ENCODE data around the gene NOTUM.
"Not testable (repeated sequence)": the region's sequence is repeated elsewhere in the genome, so short reads cannot be mapped to it uniquely, and the experiment has no call there.

Gene NOTUM

GRCh38 chr17:81923302-81924260 lies 37.4 kb downstream of the NOTUM start:
- DNase-seq (ENCODE audit: low spot score): no peak

DNA sequence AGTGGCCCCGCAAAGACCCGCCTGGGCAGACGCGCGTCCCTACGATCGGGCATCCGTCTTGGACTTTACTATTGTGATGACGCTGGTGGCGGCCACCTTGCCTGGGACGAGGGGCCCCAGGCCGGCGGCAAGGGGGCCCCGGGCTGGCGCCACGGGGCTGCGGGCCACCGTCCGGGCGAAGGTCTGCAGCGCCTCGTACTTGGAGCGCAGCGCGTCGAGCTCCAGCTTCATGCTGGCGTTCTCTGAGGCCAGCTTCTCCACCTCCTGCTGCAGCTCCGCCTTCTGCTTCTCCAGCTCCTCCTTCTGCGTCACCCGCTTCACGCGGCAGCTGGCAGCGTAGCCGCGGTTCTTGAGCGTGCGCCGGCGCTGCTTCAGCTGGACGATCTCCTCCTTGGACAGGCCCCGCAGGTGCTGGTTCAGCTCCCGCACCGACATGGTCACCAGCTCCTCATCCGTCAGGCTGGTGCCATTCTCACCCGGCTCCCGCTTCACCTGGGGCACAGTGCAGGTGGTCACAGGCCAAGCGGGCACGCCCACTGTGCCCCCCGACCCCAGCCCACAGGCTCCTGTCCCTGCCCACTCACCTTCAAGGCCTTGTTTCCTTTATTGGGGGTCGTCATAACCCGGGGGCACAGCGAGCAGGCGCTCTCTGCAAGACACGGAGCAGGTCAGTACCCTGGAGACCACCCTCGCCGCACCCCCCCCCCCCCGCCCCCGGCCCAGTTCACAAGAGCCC lies 38.3 kb downstream of the NOTUM start:
- DNase-seq (ENCODE audit: low spot score): no peak

GRCh38 chr17:81921996-81922565 lies 38.9 kb downstream of the NOTUM start:
- no peak for DNase-seq (ENCODE audit: low spot score)

GRCh38 chr17:81921537-81921862 lies 39.5 kb downstream of the NOTUM start:
- no peak for DNase-seq (ENCODE audit: low spot score)

GRCh38 chr17:81920612-81921536 lies 40.1 kb downstream of the NOTUM start:
- no peak for DNase-seq (ENCODE audit: low spot score)

GRCh38 chr17:81918832-81919545 lies 42.0 kb downstream of the NOTUM start:
- no peak for DNase-seq (ENCODE audit: low spot score)

- DNase-seq (ENCODE audit: low spot score): not testable (repeated sequence)
Measured at GRCh38 chr17:81918333-81918669, 42.7 kb downstream of the NOTUM start.

DNA sequence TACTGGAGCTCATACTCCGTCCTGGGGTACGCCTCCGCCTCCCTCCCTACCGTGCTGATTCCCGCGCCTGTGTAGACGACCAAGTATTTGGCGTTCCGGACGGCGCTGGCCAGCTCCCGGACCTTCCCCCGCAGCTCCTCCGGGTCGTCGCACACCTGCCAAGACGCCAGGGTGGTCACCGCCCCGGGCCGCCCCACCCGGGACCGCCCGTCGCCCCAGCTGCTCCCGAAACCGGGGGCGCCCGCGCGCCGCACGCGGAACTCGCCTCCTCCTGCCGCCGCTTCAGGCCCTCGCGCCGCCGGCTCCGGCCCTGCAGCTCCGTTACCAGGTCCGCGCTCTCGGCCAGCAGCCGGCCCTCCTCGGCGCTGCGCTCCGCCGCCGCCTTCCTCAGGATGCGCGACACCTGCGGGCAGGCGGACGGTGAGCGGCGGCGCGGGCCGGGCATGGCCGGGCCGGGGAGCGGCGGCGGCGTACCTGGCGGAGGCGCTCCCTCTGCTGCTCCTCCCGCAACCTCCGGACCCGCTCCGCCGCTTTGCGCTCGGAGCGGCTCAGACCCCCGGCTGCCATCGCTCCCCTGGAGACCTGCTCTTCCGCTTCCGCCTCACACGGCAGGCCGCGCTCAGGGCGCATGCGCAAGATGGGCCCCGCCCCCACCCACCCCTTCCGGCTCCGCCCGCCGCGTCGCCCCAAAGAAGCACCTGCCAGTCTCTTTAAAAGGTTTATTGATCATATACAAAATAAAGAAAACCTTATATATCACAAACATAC lies 43.2 kb downstream of the NOTUM start, which contains the start of gene SIRT7:
Gene SIRT7 (minus strand): TSS at position 612 of the 768 bp plus-strand sequence. CDS start 45 bp downstream, at position 567.
- peak; percentile 57 for DNase-seq (ENCODE audit: low spot score)

DNA sequence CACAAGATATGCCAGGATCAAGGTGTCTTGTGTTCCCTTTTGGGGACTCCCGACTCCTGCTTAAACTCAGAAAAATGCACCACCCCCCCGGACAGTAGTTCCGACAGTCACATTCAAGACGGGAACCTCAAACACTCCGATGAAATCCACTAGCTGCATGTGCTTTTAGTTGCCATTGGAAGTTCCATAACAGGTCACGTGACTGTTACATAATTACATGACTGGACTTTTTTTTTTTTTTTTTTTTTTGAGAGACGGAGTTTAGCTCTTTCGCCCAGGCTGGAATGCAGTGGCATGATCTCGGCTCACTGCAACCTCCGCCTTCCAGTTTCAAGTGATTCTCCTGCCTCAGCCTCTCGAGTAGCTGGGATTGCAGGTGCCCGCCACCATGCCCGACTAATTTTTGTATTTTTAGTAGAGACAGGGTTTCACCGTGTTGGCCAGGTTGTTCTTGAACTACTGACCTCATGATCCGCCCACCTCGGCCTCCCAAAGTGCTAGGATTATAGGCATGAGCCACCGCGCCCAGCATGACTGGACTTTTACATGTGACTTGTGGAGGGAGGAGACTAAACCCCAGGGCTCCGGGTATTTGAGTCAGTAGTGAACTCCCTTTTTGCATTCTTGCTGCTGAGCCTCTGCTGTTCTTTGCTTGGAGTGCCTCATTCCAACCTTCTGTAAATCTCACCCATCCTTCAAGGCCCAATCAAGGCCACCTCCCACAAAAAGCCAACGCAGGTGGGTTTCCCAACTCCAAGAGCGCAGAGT lies 44.6 kb downstream of the NOTUM start:
- DNase-seq (ENCODE audit: low spot score): no peak

GRCh38 chr17:81915331-81915730 lies 45.7 kb downstream of the NOTUM start:
- no peak for DNase-seq (ENCODE audit: low spot score)

GRCh38 chr17:81914103-81914850 lies 46.7 kb downstream of the NOTUM start:
- no peak for DNase-seq (ENCODE audit: low spot score)

GRCh38 chr17:81913394-81914102 lies 47.4 kb downstream of the NOTUM start:
- DNase-seq (ENCODE audit: low spot score): no peak

DNA sequence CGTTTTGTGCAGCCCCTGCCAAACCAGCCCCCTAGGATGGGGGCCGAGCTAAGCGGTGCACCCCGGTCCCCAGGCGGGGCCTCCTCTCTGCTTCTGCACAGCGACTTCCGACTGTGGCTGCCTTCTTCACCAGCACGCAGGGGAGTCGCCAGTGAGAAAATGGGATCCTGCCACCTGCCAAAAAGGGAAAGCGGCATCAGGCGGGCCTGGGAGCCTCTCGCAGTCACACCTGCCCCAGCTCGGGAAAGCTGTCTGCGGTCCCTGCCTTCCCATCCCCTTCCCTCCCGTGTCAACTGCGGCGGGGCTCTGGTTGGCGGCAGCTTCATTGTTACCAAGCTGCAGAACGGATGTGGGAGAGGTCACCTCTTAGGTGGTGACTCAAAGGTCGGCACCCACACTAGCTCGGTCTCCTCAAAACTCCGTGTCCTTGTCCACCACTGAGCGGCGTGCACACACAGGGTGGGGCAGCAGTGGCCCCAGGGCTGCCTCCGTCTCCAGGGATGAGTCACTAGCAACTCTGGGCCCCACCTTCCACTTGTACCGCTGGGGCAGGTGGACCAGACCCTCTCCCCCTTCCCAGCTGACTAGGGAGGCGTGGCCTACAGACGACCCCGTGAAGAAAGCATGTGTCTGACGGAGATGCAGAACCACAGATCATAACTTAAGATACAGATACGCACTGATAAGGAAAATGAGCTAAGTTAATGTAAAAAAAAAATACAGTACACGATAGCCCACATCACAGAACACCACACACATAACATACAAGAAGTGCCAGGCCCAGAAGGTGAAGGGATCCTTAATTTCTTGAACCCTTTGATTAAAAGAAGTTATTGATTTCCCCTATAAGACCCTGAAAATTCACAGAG lies 48.3 kb downstream of the NOTUM start:
- DNase-seq (ENCODE audit: low spot score): no peak

DNA sequence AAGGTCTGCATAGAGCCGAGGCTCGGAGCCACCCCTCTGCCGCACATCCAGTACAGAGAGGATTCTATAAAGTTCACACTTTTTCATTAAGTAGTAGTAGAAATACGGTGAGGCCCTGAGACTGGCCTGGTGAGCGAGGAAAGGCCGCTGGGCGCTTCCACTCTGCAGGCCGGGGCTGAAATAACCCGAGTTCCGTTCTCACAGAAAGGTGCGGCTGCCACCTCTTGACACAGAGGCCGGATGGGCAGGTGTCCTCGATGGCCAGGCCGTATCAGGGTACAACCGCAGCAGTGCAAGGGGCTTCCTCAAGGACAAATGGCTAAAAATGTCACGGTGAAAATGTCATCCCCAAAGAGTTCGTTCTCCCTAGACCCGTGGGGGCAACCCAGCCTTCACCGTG lies 49.0 kb downstream of the NOTUM start:
- no peak for DNase-seq (ENCODE audit: low spot score)

DNA sequence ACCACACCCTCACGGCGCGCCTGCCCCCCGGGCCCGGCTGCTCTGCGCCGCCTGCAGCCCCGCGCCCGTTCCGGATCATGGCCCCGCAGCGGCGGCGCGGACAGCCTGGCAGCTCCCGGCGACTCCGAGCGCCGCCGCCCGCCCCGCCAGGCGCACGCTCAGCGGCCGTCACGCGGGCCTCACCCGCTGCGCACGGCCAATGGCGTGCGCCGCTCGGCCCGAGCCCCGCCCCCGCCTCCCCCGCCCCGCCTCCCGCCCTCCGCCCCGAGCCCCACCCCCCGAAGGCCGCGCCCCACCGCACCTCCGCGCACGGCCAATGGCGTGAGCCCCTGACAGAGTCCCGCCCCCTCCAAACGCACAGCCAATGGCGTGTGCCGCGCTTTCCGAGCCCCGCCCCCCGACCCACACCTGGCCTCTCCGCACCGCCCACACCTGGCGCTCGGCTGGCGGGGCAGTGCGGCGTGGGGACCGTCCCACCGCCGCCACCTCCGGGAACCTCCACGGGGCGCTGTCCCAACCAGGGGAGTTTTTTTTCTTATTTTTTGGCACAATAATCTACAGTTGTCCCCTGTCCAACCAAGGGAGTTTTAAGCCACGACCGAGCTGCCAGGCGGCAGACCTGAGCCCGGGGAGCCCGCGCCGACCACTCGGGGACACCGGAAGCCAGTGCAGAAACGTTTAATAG lies 49.6 kb downstream of the NOTUM start, which contains the start of gene PCYT2:
Gene PCYT2 (minus strand): TSS at position 123 of the 685 bp plus-strand sequence. CDS start 44 bp downstream, at position 79.
- peak; percentile 60 for DNase-seq (ENCODE audit: low spot score)

GRCh38 chr17:81910840-81911276 lies 50.1 kb downstream of the NOTUM start:
- no peak for DNase-seq (ENCODE audit: low spot score)
